NCI-H128 (cell line): ENCODE data around the gene NRP1.
"Not testable (repeated sequence)": the region's sequence is repeated elsewhere in the genome, so short reads cannot be mapped to it uniquely, and the experiment has no call there.

Source experiments
- DNase-seq: peaks from one replicate; lab custom pipeline; 2025; ENCODE audit not compliant: unreplicated experiment; lab: John Stamatoyannopoulos, UW

Gene NRP1

GRCh38 chr10:33240931-33241330 is 93.5 kb downstream of the NRP1 start:
- no peak for DNase-seq

- DNase-seq: no peak
Observed at GRCh38 chr10:33240258-33240657, 94.2 kb downstream of the NRP1 start.

GRCh38 chr10:33239257-33239656 is 95.2 kb downstream of the NRP1 start:
- no peak for DNase-seq

- DNase-seq: no peak
Observed at GRCh38 chr10:33238643-33239042, 95.8 kb downstream of the NRP1 start.

- no peak for DNase-seq
Observed at GRCh38 chr10:33237736-33238624, 96.5 kb downstream of the NRP1 start.

GRCh38 chr10:33236916-33237315 is 97.6 kb downstream of the NRP1 start:
- DNase-seq: no peak

- no peak for DNase-seq
Observed at GRCh38 chr10:33235951-33236350, 98.5 kb downstream of the NRP1 start.

GRCh38 chr10:33235251-33235884 is 99.1 kb downstream of the NRP1 start:
- DNase-seq: no peak

- DNase-seq: no peak
Observed at GRCh38 chr10:33234831-33235237, 99.6 kb downstream of the NRP1 start.

GRCh38 chr10:33233635-33234034 is 100.8 kb downstream of the NRP1 start:
- DNase-seq: no peak

- DNase-seq: no peak
Observed at GRCh38 chr10:33233221-33233620, 101.2 kb downstream of the NRP1 start.

GRCh38 chr10:33231621-33232350 is 102.7 kb downstream of the NRP1 start:
- DNase-seq: no peak

- no peak for DNase-seq
Observed at GRCh38 chr10:33229949-33230267, 104.6 kb downstream of the NRP1 start.

- no peak for DNase-seq
Observed at GRCh38 chr10:33229252-33229948, 105.1 kb downstream of the NRP1 start.

- DNase-seq: no peak
Observed at GRCh38 chr10:33228426-33228825, 106.0 kb downstream of the NRP1 start.

- no peak for DNase-seq
Observed at GRCh38 chr10:33227489-33227888, 107.0 kb downstream of the NRP1 start.

- DNase-seq: no peak
Observed at GRCh38 chr10:33224251-33224965, 110.1 kb downstream of the NRP1 start.

- no peak for DNase-seq
Observed at GRCh38 chr10:33223326-33224000, 111.0 kb downstream of the NRP1 start.

- not testable (repeated sequence) for DNase-seq
Observed at GRCh38 chr10:33222304-33222703, 112.2 kb downstream of the NRP1 start.

GRCh38 chr10:33217854-33218253 is 116.6 kb downstream of the NRP1 start:
- no peak for DNase-seq
